IPS-18c (cell line): ENCODE measurements around the gene GFRA1.
"Not testable (repeated sequence)": the region's sequence is repeated elsewhere in the genome, so short reads cannot be mapped to it uniquely, and the experiment has no call there.

Experiments
- H3K4me3 ChIP-seq: 2 replicates; pipeline ENCODE4 v1.7.0; 2013; ENCODE audit warnings: low read depth, mild to moderate bottlenecking, low read length, moderate library complexity; ENCODE audit not compliant: insufficient read depth
- H3K9me3 ChIP-seq: one replicate; pipeline ENCODE4 v1.6.1; 2013; ENCODE audit warnings: mild to moderate bottlenecking, low read length, moderate library complexity; ENCODE audit not compliant: control insufficient read depth, insufficient read depth

Gene GFRA1

GRCh38 chr10:116186273-116186672 is 86.7 kb downstream of the GFRA1 start:
- Histone ChIP-seq H3K4me3 (no peak overlapping the region), H3K9me3 (no peaks in the 10 kb centered on the region)

GRCh38 chr10:116185199-116185867 is 87.7 kb downstream of the GFRA1 start:
- Histone ChIP-seq H3K4me3 (no peak overlapping the region), H3K9me3 (no peaks in the 10 kb centered on the region)

- Histone ChIP-seq H3K4me3 (no peak overlapping the region), H3K9me3 (no peaks in the 10 kb centered on the region)
These were observed 88.6 kb downstream of the GFRA1 start for GRCh38 chr10:116184512-116184794.

GRCh38 chr10:116183733-116184511 is 89.1 kb downstream of the GFRA1 start:
- H3K9me3 ChIP-seq = no peaks in the 10 kb centered on the region
- H3K4me3 ChIP-seq = no peak overlapping the region

GRCh38 chr10:116182426-116182825 is 90.6 kb downstream of the GFRA1 start:
- Histone ChIP-seq H3K4me3 (no peak overlapping the region), H3K9me3 (no peaks in the 10 kb centered on the region)

- H3K4me3 ChIP-seq = no peak overlapping the region
- no peaks in the 10 kb centered on the region for H3K9me3 ChIP-seq
These were observed 94.9 kb downstream of the GFRA1 start for GRCh38 chr10:116178086-116178605.

- Histone ChIP-seq H3K9me3 (no peaks in the 10 kb centered on the region), H3K4me3 (no peak overlapping the region)
These were observed 97.8 kb downstream of the GFRA1 start for GRCh38 chr10:116175231-116175630.

GRCh38 chr10:116171505-116171904 is 101.5 kb downstream of the GFRA1 start:
- H3K9me3 ChIP-seq = no peaks in the 10 kb centered on the region
- no peak overlapping the region for H3K4me3 ChIP-seq

- H3K9me3 ChIP-seq = no peaks in the 10 kb centered on the region
- no peak overlapping the region for H3K4me3 ChIP-seq
These were observed 102.2 kb downstream of the GFRA1 start for GRCh38 chr10:116170815-116171250.

GRCh38 chr10:116169782-116170445 is 103.1 kb downstream of the GFRA1 start:
- no peak overlapping the region for H3K4me3 ChIP-seq
- H3K9me3 ChIP-seq = no peaks in the 10 kb centered on the region

GRCh38 chr10:116168745-116169144 is 104.3 kb downstream of the GFRA1 start:
- no peaks in the 10 kb centered on the region for H3K9me3 ChIP-seq
- no peak overlapping the region for H3K4me3 ChIP-seq

- Histone ChIP-seq H3K9me3 (no peaks in the 10 kb centered on the region), H3K4me3 (no peak overlapping the region)
These were observed 104.7 kb downstream of the GFRA1 start for GRCh38 chr10:116168329-116168728.

GRCh38 chr10:116165941-116166340 is 107.1 kb downstream of the GFRA1 start:
- not testable (repeated sequence) for H3K4me3 ChIP-seq, H3K9me3 ChIP-seq

GRCh38 chr10:116164291-116164690 is 108.7 kb downstream of the GFRA1 start:
- Histone ChIP-seq H3K9me3 (no peaks in the 10 kb centered on the region), H3K4me3 (no peak overlapping the region)

GRCh38 chr10:116163333-116164131 is 109.5 kb downstream of the GFRA1 start:
- no peaks in the 10 kb centered on the region for H3K9me3 ChIP-seq

GRCh38 chr10:116162851-116163250 is 110.2 kb downstream of the GFRA1 start:
- Histone ChIP-seq H3K4me3 (no peak overlapping the region), H3K9me3 (no peaks in the 10 kb centered on the region)

More at GRCh38 chr10:116163333-116164131, 109.5 kb downstream of the GFRA1 start:
- no peak overlapping the region for H3K4me3 ChIP-seq

GRCh38 chr10:116160271-116160670 is 112.7 kb downstream of the GFRA1 start:
- no peak overlapping the region for H3K4me3 ChIP-seq
- no peaks in the 10 kb centered on the region for H3K9me3 ChIP-seq
